HG03097 (cell line): ENCODE measurements around the gene THBD.

Experiments used
- ATAC-seq: cut with Tn5 transposase; IDR thresholded peaks from one replicate; pipeline ENCODE4 v1.9.1; 2021; ENCODE audit not compliant: unreplicated experiment, low FRiP score

Gene THBD

GRCh38 chr20:23018941-23019340 lies 30.5 kb downstream of the THBD start:
- no peak for ATAC-seq

GRCh38 chr20:23018432-23018831 lies 31.0 kb downstream of the THBD start:
- ATAC-seq, result no peak

GRCh38 chr20:23017516-23017915 lies 32.0 kb downstream of the THBD start:
- ATAC-seq, result no peak

GRCh38 chr20:23013429-23013828 lies 36.0 kb downstream of the THBD start:
- no peak for ATAC-seq

- no peak for ATAC-seq
These were observed 38.3 kb downstream of the THBD start for GRCh38 chr20:23011008-23011721.

- no peak for ATAC-seq
These were observed 39.4 kb downstream of the THBD start for GRCh38 chr20:23010096-23010495.

GRCh38 chr20:23009636-23010035 lies 39.8 kb downstream of the THBD start:
- no peak for ATAC-seq

GRCh38 chr20:23008667-23009066 lies 40.8 kb downstream of the THBD start:
- no peak for ATAC-seq

- no peak for ATAC-seq
These were observed 41.4 kb downstream of the THBD start for GRCh38 chr20:23007886-23008655.

- ATAC-seq, result no peak
These were observed 42.0 kb downstream of the THBD start for GRCh38 chr20:23007462-23007861.

- no peak for ATAC-seq
These were observed 43.7 kb downstream of the THBD start for GRCh38 chr20:23005776-23006175.

- ATAC-seq, result no peak
These were observed 45.5 kb downstream of the THBD start for GRCh38 chr20:23003881-23004460.

- no peak for ATAC-seq
These were observed 46.3 kb downstream of the THBD start for GRCh38 chr20:23003077-23003635.

- no peak for ATAC-seq
These were observed 47.2 kb downstream of the THBD start for GRCh38 chr20:23002276-23002675.

- no peak for ATAC-seq
These were observed 49.1 kb downstream of the THBD start for GRCh38 chr20:23000232-23000947.

GRCh38 chr20:22999756-23000155 lies 49.7 kb downstream of the THBD start:
- ATAC-seq, result no peak

- ATAC-seq, result no peak
These were observed 51.0 kb downstream of the THBD start for GRCh38 chr20:22998476-22998875.

GRCh38 chr20:22995923-22996322 lies 53.5 kb downstream of the THBD start:
- ATAC-seq, result no peak
